K562 (cell line): Measurements from ENCODE around the gene PHLDA3.

ENCODE experiments used
- BMI1 ChIP-seq: fragments of 150-350 bp; IDR thresholded peaks from 2 replicates; pipeline ENCODE4 v1.6.1; 2014; ENCODE audit warnings: low read length
- CTCF ChIP-seq, 3 experiments: IDR thresholded peaks in 2 of 3; conservative IDR thresholded peaks in 1 of 3; 2 replicates each; pipeline ENCODE4 v1.5.1; 2011 to 2012; ENCODE audit warnings: low read length in 3 of 3, mild to moderate bottlenecking in 3 of 3, control low read depth in 2 of 3, improper control_type of control experiment in 1 of 3, inconsistent platforms in 1 of 3, low read depth in 1 of 3, mixed read lengths in 1 of 3, moderate library complexity in 1 of 3; ENCODE audit not compliant: insufficient read depth in 2 of 3
- TCF7 ChIP-seq: sonication (generic); IDR thresholded peaks from 2 replicates; pipeline ENCODE4 v1.6.1; 2016; ENCODE audit warnings: antibody characterized with exemption, borderline replicate concordance
- ZNF274 ChIP-seq: IDR thresholded peaks from 2 replicates; pipeline ENCODE4 v1.6.1; 2011; ENCODE audit warnings: low read depth, mild to moderate bottlenecking, low read length, moderate library complexity, borderline replicate concordance

GRCh38 chr1:201493757-201494617 is 25.0 kb upstream of the PHLDA3 start:
- TF ChIP-seq TCF7 (no peak), ZNF274 (no peak), BMI1 (no peak), CTCF (IDR thresholded peaks at IDR 0.05 in 2 of 3, conservative IDR thresholded peaks at IDR 0.05 in 1 of 3; ENCODE audit: insufficient read depth in 2 of 3, low read depth in 1 of 3, low read length in 3 of 3) (no peak)
